ENCODE results near the gene GDPD5.

- no peak for TF ChIP-seq CTCF (IDR thresholded peaks at IDR 0.05; ENCODE audit: borderline replicate concordance, extremely low read depth, low read length, poor library complexity, severe bottlenecking)
- no peak for TF ChIP-seq EZH2 (IDR thresholded peaks at IDR 0.05; ENCODE audit: borderline replicate concordance, low read depth, low read length, severe bottlenecking)
Observed at GRCh38 chr11:75436806-75437205, 88.9 kb downstream of the GDPD5 start.
